GM12892 (cell line): Measurements from ENCODE around the gene SORCS1.

Source experiments
- DNase-seq: peaks from one replicate; pipeline ENCODE4 v3.0.0; 2011; ENCODE audit not compliant: insufficient read length
- FAIRE-seq: peaks from 2 replicates; lab custom pipeline; 2011; peaks lifted over from hg19 to GRCh38; lab: Jason Lieb, UNC
- POLR2A ChIP-seq: IDR thresholded peaks from 2 replicates; pipeline ENCODE4 v1.6.1; 2011; ENCODE audit warnings: low read depth, low read length, control low read depth
- POLR2AphosphoS5 ChIP-seq: IDR thresholded peaks from 2 replicates; pipeline ENCODE4 v1.6.1; 2011; ENCODE audit warnings: low read depth, low read length, control low read depth
- TAF1 ChIP-seq: IDR thresholded peaks from 2 replicates; pipeline ENCODE4 v1.6.1; 2011; ENCODE audit warnings: low read depth, mild to moderate bottlenecking, control low read depth, low read length, borderline replicate concordance

Gene SORCS1

DNA sequence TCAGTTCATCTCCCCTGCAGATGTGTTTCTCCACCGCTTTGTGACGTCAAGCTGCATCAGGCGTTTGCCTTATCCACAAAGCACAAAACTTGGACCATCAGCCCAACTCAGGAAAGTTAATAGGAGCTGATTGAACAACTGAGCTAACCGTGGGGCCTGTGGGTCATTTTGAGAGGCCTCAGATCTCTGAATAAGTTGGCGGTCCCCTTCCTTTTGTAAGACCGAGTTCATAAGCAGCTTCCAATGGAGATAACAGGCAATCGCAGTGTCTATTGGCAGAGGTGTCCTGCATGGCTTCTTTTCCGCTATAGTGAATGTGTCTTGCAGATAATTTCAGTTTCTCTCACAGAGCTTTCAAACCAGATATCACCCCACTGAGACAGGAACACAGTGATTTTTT lies 154.0 kb downstream of the SORCS1 start:
- FAIRE-seq (no peak), DNase-seq (no peak)
- no peak for TF ChIP-seq POLR2AphosphoS5
- TF ChIP-seq TAF1: no peak
- TF ChIP-seq POLR2A: no peak

DNA sequence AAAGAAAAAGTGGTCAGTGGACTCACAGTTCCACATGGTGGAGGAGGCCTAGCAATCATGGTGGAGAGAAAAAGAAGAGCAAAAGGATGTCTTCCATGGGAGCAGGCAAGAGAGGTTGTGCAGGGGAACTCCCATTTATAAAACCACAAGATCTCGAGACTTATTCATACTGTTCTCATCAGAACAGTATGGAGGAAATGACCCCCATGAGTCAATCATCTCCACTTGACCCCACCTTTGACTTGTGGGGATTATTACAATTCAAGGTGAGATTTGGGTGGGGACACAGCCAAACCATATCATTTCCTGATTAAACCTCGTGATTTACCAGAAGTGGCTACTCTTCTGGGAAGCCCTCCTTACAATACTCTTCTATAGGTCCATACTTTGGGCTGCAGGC lies 160.1 kb downstream of the SORCS1 start:
- no peak for TF ChIP-seq TAF1
- no peak for FAIRE-seq
- no peak for DNase-seq

DNA sequence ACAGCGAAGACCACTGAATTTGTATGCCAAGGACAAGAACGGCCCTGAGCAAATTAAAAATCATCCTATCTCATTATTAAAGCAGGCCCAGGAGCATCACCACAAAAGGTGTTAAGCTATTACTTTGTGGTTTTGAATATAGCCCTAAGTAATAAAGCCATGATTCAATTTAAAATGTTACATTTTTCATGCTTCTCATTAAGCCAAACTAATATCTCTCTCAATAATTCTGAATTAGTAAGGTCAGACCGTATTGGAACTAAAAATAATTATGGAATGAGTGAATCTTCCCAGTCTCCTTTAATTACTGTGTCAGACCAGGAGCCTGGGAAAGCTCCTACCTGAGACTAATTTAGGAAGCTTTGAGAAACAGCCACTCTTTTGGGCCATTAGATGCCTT lies 162.4 kb downstream of the SORCS1 start:
- DNase-seq (no peak), FAIRE-seq (no peak)
- TF ChIP-seq POLR2A: no peak
- no peak for TF ChIP-seq TAF1
- TF ChIP-seq POLR2AphosphoS5: no peak

DNA sequence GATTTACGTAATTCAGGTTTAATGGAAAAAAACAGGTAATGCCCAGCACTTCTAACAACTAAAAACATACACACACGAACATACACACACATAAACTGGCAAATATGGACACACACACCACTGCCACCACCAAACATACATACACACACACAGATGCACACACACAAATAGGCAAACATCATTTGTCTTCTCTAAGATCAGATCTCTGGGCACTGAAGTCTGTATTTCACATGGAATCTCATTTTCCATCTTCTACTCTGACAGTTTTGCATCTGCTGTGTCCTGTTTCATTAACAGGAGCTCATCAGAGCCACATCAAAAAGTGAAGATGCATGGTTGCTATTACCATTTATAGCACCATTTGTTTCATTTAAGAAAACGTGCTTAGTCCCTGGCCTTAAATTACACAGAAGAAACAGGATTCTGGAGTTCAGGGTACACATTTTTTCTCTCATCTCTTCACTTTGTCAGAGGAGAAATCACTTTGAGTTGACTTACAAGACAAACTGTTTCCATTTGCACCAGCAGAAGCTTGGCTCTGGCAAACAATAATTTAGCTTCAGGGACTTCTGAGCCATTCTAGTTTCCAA lies 165.3 kb downstream of the SORCS1 start:
- no peak for DNase-seq
- TF ChIP-seq TAF1 (no peak), POLR2A (no peak), POLR2AphosphoS5 (no peak)
- peak; percentile 33 for FAIRE-seq

DNA sequence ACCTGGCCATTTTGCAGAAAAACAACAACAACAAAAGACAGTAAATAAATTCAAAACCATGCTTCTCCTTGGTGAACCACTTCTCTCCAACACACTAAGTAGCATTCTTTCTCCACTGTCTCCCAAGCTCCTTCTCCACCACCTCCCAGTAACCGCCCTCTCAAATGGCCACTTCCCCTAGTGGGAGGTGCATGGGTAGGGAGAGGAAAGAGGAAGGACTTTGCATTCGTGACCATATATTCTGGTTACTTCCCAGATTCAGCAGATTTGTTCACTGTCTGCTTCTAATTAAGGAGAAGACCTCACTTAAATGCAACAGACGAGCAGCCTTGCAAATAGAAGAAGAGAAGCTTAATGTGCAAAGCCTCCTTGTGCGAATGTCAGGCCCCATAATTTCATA lies 166.8 kb downstream of the SORCS1 start:
- TF ChIP-seq POLR2A (no peak), POLR2AphosphoS5 (no peak), TAF1 (no peak)
- FAIRE-seq (no peak), DNase-seq (no peak)

DNA sequence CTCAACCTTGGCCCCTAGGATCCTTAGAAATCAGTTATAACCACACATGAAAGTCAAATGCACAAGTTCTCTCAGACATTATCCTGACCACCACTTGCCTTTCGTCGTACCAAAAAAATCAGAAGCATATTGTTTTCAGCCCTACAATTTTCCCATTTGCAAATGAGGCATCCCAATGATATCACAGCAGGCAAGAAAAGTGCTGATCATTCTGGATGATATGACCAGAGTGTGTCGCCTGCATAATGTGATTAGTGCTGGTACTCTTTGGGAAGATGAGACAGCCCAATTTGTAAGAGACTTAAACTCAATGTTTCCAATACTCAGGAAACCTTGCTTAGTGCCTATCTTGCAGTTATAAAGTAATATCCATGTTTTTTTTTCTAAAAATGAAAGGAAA lies 168.0 kb downstream of the SORCS1 start:
- FAIRE-seq (no peak), DNase-seq (no peak)
- TF ChIP-seq TAF1 (no peak), POLR2A (no peak), POLR2AphosphoS5 (no peak)

DNA sequence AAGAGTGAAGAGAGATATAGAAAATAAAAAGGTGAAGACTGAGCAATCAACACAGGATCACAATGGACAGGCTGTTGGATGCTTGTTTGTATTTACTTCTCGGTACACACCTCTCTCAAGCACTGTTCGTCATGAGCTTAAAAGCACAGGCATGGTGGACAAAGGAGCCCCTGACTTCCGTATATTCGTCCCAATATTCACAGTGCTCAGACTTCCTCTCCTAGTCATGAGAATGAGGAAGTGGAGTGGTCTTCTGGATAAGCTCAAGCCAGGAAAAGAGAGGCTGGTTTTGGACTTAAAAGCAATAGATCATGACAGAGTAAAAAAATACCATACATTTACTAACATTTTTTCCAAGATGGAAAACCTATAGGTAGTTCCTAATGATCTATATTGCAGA lies 172.5 kb downstream of the SORCS1 start:
- no peak for DNase-seq
- FAIRE-seq: no peak
- TF ChIP-seq TAF1 (no peak), POLR2AphosphoS5 (no peak), POLR2A (no peak)

DNA sequence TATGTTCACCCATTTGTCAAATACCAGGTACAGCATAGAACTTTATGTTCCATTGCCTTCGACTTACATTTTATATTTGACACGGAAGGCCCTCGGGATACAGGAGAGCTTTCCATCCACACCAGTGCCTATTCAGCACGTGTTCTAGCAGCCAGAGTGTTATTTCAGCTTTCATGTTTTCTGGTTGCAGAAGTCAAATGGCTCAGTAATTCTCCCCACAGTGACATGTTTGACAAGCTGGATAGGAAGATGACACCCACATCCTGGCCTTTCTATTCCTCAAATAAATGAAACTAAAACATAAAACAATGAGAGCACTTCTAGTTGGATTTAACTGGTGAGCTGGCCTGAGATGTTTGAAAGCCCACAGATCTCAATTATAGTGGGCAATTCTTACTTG lies 173.4 kb downstream of the SORCS1 start:
- TF ChIP-seq POLR2AphosphoS5 (no peak), POLR2A (no peak), TAF1 (no peak)
- DNase-seq: no peak
- no peak for FAIRE-seq

DNA sequence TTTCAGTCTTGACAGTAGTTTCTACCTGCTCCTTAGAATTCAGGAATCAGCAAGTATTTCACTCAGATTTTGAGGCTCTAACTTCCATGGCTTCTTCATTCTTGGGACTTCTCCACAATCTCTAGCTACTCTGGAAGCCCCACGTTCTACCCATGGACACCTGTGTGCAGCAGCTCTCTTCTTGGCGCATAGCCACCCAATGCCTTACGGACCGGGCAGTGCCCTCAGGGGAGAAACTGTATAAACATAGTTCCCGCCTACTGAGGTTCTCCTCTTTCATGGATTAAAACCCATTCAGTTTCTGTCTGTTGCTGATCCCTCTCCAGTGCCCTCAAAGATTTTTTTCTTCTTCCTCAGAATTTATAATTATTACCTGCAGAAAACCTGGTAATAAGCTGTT lies 177.1 kb downstream of the SORCS1 start:
- FAIRE-seq (no peak), DNase-seq (no peak)
- TF ChIP-seq POLR2A: no peak
- no peak for TF ChIP-seq POLR2AphosphoS5
- TF ChIP-seq TAF1: no peak

DNA sequence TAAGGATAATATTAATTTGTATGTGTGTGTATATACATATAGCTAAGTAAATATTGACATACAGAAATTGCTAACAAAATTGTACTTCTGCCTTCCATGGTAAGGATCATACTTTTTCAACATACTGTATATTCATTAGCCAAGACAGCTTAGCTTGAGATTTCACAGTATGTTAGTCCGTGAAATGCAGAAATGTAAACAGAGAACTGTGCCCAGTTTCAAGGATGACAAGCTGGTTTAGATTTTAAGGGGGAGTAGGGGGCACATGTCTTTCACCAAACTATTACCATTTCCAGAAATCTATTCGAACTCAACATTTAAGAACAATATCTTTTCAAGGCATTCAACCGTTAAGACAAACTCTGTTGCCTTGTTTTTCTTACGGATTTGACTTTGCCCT lies 182.2 kb downstream of the SORCS1 start:
- no peak for FAIRE-seq
- TF ChIP-seq POLR2AphosphoS5 (no peak), POLR2A (no peak), TAF1 (no peak)
- DNase-seq: no peak

DNA sequence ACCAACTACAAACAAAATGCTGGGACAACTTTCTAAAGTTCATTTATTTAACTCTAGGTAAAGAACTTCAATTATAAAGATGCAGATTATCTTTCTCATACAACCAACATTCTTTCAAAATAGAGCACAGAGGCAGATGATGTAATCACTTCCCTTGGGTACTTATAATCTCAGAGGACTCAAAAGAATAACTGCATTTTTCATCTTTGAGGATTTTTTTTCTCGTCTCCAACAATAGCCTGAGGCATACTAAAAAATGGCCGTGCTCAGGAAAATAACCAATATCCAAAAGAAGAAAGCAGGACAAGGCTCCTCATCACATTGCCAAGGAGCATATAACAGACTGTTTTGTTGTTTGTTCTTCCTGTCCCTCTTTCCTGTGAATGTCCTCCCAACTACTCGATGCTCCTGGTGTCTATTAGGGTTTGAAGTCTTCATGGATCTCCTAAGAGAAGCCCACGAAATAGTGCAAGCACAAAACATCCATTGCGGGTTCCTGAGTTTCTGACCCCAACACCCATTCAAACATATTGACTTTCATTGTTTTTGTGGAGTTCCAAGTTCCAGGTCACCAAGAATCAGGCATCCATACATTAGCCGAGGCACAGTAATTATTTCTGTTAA lies 182.9 kb downstream of the SORCS1 start:
- no peak for FAIRE-seq
- no peak for TF ChIP-seq TAF1
- no peak for TF ChIP-seq POLR2AphosphoS5
- no peak for TF ChIP-seq POLR2A

DNA sequence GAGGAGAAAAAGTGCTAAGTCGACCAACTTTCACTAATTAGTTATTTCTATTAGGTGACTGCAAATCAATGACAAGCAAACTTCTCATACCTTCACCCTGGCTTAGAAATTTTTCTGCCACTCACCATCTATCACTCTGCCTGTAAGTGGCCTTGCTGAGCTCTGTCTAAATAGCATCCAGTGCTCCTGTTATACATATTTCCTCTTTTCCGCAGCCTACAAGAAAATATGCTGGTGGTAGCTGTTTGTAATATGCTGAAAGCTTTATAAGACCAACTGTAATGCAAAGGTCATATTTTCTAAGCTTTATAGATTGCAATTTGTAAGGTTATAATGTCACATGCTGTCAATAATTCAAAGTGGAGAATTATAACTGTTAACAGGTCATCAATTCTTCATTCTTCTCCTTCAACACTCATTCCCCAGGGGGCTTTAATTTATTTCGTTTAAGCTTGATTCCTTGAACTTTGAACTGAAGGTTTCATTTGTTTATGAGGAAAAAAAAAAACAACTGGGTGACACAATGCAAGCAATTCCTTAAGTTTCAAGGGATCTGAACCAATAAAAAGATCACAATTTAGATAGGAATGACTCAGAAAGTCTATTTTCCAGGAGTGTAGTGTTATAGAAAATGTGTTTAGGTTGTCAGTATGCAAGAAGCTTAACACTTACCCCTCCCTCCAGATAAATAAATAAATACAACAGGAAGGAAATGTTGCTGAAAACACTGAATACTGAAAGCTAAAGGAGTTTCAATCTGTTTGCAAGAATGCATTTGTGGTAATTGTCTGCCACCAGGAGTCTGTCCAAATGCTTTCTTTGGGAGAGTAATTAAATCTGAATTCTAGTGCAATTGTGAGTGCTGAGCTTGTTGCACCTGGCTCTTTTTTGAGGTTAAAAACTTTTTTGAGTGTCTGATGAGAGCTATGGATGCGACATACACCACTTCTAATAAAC lies 183.7 kb downstream of the SORCS1 start:
- FAIRE-seq: peak; percentile 44
- TF ChIP-seq POLR2AphosphoS5: no peak
- TF ChIP-seq POLR2A: no peak
- no peak for TF ChIP-seq TAF1
- no peak for DNase-seq

More for the DNA sequence above, 182.9 kb downstream of the SORCS1 start:
- DNase-seq: no peak
